Body of pancreas (tissue), 4 donors: ENCODE measurements around the gene RAPGEF4.

Experiments used
- CTCF ChIP-seq, 7 experiments: fragments of 450-650 bp in 4 of 7; fragments of 200-600 bp in 3 of 7; sonication (generic) in 3 of 7; IDR thresholded peaks; one replicate each; pipeline ENCODE4 v1.5.1; 2016 to 2019; ENCODE audit warnings: antibody characterized with exemption in 7 of 7
- POLR2A ChIP-seq, 3 donors: fragments of 450-650 bp; IDR thresholded peaks; one replicate each; pipeline ENCODE4 v1.6.1; 2016; ENCODE audit warnings: antibody characterized with exemption in 3 of 3, mild to moderate bottlenecking in 2 of 3

DNA sequence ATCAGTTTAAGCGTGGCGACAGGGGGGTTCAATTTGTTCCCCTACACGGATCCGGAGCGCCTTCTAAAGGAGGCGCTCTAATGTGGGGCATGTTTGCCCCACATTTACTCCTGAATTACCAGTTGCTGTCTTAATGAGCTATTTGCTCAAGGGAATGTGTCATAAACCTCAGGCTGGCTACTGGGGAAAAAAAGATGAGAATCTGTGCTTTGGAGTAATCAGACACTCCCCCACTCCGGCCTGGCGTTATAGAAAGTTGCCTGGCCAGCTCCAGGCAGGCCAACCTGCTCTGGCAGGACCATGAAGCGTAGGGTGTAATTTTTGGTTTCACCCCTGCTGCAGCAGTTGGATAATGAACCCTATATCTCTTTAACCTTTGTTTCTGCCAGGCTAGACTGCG, 309.0 kb downstream of the RAPGEF4 start:
- no peak for TF ChIP-seq CTCF (IDR thresholded peaks at IDR 0.05)
- TF ChIP-seq POLR2A (IDR thresholded peaks at IDR 0.05): no peak
